Suppressor macrophage (primary cell): ENCODE measurements around the gene HYDIN.

Experiments
- DNase-seq, 4 experiments: peaks; one replicate each; pipeline ENCODE4 v3.0.0-alpha.2; 2020 to 2022

Gene HYDIN

DNA sequence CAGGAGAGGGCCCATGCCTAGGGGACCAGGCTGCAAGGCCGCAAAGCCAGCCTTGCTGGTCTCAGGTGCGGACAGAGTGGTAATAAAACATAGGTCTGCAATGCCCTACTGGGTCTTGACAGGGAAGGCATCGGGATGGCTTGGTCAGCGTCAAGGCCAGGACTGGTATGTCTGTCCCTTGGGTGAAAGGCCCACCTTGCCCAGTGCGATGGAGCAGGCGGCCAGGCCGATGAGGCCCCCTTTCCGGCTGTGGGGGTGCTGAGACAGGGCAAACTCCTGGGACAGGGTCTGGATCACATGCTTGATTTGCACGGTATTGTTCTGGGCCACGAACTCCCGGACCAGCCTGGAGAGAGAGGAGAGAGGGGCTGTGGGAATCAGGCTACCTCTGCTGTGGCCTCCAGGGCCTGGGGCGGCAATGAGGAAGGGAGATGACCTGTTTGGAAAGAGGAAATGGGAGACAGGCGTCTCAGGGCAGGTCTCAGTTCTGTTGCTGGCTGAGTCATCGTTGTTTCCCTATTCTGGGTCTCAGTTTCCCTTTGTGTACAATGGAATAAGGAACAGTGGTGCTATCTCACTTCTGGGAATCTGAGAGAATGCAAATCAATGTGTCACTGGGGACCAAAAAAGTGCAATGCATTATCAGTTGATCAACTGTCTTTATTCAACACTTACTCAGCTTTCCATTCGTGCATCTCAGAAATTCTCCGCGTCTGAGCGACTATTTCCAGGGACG, 444.3 kb downstream of the HYDIN start:
- DNase-seq: peak in 1 of 4 experiments; percentile 12

DNA sequence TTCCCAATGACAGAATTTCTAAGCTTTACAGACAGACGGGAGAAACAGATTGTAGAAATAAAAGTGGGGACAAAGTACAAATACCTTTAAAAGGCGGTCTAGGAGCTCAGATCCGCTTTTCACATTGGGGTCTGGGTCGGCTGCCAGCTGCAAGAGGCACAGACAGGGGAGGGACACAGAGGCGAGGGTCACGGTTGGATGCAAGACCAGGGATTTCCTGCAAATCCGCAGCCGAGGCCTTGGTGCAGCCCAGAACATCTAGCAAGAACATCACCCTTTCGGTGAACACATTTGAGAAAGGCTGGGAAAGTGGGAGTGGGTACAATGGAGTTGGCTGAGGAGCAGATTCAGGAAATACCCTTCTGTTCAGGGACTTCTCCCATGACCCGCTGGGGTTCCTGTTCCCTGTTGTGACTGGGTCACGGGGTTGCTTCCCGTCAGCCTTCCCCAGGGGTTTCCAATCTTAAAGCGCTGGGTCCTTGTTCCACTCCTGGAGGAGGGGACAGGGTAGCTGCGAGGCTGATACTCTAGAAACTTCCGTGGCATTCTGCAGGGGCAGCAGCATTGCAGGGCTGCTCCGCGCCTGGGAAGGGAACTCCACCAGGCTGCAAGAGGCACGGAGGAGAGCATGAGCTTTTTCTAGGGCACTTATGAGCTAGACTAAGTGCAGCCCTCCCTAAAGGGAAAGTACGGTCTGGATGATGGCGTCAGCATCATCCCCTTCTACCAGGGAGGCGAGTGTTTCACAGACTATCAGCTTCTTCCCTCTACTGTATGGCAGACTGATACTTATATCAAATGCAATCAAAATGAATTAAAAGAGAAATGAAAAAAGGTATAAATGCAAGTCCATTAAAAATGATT, 445.6 kb downstream of the HYDIN start:
- DNase-seq: peak in 2 of 4 experiments; percentile 13 to 15

DNA sequence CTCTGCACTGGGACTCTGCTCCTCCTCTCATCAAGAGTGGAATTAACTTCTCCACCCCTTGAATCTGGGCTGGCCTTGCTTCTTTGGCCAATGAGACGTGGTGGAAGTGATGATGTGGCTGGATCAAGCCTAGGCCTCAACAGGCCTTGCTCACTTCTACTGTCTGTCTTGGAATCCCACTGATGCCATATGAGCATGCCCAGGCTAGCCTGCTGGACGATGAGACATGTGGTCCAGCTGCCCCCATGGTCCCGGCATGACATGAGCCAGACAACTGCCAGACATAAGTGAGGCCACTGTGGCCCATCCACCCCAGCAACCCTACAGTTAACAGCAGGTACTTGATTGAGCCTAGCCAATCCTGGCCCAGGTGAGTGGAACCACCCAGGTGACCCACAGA, 448.3 kb downstream of the HYDIN start:
- no peak for DNase-seq

DNA sequence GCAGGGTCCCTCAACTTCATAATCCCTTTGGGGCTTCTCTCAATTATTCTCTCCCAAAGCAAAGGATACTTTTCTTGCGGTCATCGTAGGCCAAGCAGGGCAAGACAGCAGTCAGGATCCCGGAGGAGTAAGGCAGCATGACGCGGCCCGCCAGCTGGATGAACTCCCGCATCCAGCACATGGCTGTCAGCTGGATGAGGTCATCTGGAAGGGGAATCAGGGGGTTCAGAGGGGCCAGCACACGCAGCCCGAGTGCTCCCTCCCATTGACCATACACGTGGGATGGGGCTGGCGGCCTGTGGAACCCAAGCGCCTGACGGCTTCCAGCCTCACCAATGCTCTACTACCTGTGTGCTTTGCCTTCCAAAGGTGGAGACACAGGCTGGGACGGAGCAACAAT, 448.7 kb downstream of the HYDIN start:
- DNase-seq: no peak

DNA sequence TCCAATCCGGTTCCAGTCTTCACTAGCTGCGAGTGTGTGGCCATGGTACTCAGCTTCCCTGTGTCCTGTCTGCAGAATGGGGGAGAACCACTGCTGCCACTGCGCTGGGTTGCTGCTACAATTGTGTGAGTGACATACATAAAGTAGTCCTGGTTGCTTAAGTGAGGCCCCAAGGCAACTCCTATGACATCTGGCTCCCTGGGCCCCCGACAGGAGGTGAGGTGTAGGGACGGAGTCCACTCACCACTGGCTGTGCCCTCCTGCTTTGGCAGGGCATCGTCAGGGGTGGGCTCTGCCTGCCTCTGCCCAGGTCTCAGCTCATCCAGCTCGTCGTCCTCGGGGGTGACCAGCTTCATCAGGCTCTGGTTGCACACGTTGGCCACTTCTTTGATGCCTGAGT, 450.0 kb downstream of the HYDIN start:
- no peak for DNase-seq

DNA sequence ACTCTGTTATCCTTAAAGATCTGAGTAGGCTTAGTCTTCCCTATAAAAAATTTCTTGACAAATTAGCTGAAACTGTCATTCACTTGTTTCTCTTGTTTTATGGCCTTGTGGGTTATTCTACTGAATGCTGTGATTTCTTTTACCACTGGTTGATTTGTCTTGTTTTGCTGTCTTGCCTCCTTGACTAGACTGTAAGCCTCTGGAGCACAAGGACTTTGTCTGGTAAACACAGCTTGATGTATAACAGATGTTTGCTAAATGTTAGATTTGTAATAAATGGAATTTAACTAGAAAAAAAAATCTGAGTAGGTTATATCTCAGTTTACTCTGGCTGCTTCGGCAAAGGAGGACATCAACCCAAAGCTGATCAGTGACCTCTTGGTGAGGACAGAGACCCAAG, 451.2 kb downstream of the HYDIN start:
- no peak for DNase-seq

DNA sequence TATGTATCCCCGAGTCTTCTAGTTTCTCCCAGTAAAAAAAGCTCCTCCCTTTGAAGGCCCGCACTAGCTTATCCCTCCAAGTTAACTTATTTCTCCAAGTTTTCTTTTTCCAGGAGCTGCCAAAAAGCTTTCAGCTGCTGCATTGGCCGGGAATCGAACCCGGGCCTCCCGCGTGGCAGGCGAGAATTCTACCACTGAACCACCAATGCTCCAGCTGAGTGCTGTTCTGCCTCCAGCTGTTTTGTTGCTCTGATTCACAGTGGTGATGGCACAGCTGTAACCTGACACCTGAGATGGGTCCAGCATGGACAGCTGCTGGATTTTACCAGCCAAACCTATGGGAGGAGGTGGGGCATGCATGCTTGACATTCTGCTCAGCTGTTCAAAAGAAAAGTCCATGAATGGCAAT, 451.6 kb downstream of the HYDIN start:
- no peak for DNase-seq

DNA sequence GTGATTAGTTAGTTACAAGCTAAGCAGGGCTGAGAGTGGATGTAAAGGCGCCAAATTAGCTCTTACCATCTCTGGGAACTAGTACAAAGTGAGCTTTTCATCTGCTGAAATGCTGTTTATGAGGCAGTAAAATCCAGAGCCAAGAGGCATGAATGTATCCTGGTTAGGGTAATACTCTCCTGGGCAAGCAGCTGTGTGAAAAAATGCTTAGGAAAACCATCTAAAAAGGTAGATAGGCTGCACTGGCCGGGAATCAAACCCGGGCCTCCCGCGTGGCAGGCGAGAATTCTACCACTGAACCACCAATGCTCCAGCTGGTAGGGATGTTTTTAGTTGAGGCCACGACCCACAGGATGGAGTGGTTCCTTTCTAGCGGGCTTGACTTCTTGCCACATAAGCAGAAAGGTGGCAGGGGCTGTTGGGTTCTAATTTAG, 452.5 kb downstream of the HYDIN start:
- no peak for DNase-seq

DNA sequence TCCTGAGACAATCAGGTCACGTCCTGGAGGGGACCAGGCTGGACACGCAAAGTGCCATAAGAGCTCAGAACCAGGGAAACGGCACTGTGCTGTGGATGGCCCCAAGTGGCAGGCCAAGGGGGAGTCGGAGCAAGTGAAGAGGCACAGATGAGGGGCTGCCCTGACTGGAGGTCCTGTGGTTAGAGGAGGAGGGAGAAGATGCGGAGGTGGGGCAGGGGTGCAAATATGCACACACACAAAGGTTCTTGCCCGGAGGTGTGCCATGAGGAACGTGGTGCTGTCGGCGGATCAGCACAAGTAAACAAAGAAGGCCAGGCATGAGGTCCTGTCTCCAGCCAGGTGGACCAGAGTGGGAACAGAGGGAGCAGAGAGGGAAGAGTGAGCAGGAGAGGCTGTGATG, 453.0 kb downstream of the HYDIN start:
- no peak for DNase-seq

DNA sequence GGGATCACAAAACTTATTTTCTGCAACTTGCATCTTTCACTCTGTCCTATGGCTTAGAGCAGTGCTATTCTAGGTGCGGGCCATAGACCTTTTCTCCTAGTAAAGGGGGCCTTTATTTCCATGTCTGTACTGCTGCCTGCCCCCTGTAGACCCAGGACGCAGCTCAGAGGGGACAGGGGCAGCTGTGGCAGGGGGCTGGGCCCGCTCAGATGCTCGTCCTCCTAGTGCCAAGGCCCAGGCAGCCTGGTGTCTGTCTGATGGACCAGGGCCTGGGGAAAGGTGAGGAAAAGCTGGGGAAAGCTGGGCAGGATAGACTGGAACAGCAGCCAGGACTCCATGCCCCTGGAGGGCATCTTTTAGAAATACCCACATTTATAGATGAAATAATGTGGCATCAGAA, 455.1 kb downstream of the HYDIN start:
- no peak for DNase-seq

DNA sequence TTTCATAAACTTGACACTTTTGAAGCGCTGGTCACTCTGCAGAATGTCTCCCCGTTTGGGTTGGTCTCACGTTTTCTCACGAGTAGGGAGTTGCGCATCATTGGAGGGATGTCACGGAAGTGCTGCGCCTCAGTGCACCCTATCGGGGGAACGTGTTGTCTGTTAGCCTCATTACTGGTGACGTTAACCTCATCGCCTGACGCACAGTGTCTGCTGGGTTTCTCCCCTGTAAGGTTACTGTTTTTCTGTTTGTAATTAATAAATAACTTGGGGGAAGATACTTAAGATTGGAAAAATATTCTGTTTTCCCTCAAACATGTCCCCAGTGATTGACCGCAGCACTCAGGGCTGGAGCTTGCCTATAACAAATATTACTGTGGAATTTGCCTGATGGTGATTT, 456.3 kb downstream of the HYDIN start:
- DNase-seq: no peak

DNA sequence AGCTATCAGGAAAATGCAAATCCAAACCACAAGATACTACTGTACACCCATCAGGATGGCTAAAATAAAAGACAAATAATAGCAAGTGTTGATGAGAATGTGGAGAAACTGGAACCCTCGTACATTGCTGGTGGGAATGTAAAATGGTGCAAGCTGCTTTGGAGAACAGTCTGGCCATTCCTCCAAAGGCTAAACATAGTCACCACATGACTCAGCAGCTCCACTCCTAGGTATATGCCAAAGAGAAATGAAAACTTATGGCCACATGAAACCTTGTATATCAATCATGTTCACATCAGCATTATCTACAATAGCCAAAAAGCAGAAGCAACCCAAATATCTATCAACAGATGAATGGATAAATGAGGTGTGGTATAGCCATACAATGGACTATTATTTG, 458.0 kb downstream of the HYDIN start:
- no peak for DNase-seq

DNA sequence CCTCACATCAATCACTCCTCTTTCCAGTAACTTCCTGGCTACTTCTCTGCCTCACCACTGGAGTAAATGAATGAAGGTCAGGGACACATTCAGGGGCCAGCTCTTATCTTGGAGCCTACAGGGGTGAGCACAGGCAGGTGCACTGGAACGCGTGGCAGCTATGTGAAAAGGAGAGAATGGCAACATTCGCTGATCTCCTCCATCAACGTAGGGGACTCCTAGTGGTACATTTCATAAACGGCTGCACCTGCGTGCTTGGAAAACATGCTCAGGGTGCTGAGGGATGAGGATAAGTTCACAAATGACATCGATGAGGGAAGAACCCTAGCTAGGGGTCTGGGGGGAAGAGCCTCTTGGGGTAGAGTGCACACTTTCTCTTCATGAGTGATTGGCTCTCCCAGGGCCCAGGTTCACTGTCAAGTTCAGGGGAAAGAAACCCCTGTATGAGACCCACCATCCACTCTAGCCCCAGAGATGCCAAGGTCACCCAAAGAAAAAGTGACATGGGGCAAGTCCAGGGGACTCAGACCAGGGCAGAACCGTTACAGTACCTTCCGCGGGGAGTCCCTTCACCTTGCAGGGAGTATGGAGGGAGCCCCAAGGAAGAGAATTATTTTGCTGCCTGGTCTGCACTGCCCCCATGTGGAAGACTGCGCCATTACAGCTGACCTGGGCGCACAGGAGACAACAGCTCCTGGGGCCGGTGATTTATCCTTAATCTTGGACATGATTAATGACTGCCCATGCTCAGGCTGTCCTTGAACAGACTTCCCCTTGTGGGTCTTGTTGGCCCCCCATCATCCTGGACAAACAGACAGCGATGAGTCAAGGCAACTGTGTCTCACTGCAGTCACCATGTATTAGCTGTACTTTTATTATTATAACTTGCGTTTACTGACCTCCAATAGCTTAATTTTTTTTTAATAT, 459.6 kb downstream of the HYDIN start:
- DNase-seq: peak; percentile 43 to 60 (median 52)

DNA sequence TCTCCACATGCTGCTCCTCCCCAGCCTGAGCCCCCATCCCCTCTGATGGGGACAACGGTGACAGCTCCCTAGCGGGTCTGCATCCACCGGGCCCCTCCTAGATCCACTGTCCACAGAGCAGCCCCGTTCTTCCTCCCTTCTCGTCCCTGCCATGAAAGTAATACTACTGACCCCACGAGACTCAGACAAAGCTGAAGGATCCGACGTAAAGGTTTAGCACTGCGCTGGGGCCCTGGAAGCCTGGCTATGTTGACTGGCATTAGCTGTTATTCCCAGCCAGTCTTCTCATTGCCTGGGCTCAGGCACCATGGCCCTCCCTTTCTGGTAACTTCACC, 460.3 kb downstream of the HYDIN start:
- DNase-seq: no peak

DNA sequence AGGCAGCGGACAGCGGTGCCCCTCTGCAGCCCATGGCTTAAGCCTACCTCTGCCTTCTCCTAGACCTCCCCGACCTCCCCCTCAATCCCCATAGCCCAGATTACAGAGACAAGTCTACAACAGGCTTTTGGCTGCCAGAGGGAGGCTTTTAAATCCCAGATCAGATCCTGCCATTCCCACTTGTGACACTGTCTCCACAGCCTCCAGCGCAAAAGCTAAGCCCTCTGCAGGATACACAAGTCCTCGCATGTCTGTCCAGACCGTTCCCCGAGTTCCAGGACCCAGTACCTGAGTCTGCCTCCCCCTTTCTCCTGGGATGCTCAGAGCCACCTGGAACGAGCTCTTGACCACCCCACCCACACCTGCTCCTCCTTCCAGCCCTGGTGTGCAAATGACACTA, 460.8 kb downstream of the HYDIN start:
- no peak for DNase-seq

DNA sequence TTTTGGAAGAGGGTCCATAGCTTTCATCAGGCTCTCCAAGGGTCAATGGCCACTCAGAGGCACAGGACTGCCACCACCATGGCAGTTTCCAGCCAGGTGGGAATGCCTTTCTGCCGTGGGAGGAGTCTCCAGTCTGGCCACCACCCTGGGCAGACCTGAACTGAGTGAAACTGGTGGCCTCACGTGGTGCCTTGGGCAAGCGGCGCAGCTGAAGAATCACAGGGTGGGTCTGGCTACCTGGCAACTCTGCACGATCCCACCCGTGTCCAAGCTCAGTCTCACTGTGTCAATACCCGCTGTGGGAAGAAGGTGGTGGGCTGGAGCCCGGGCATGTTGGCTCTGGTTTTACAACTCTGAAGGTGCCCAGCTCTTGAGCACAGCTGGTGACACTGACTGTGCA, 461.4 kb downstream of the HYDIN start:
- DNase-seq: no peak

DNA sequence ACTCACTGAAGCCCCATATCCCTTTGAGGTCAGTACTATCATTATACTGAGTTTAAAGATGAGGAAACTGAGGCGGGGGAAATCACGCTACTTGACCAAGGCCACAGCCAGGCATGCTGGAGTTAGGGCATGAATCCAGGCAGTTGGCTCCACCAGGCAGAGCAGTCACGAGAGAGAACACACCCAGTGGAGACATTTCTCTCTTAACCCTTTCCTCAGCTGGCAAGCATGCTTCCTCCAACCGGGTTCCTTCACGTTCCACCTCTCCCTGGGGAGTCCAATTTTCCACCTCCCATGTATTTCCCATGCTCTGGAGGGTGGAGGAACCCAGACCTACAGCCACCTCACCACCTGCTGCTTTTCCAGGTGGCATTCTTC, 462.3 kb downstream of the HYDIN start:
- no peak for DNase-seq

DNA sequence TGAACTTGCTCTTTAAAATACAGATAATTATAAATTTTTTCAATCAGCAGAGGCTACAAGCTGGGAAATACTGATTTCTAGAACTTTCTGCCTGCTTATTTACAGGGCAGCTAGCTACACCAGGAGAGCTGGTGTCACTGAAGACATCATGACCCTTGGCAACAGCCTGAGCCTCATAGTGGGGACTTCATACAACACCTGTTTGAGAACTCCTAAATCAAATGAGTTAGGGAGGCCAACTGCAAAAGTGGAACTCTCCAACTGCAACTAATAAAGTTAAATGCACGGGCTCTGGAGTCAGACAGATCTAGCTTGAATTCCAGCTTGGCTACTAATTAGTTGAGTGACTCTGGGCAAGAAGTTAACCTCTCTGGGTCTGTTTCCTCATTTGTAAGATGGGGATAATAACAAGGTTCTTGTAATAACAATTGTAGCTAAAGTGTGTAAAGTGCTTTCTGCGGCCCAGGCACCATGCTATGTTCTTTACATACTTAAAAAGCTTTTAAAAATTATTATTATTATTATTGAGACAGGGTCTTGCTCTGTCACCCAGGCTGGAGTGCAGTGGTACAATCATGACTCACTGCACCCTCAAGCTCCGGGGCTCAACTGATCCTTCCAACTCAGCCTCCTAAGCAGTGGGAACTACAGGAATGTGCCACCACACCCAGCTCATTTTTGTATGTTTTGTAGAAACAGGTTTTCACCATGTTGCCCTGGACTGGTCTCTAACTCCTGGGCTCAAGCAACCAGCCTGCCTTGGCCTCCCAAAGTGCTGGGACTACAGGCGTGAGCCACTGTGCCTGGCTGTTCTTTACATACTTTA, 462.9 kb downstream of the HYDIN start:
- no peak for DNase-seq

DNA sequence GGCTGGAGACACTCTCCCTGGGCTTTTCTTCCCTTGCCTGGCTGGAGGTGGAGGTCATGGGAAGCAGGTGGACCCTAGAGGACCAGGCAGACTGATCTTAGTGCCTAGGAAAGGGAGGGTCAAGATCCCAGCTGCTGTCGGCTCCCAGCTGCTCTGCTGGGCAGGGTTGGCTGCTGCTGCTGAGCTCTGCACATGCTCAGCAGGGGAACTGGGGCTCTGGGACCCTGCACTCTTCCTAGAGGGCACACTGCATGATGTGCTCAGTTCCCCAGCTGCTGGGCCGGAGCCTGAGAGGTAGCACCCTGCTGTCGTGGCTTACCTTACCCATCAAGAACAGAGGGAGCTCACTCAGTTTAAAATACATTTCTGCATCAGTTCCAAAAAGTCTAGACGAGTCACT, 463.9 kb downstream of the HYDIN start:
- DNase-seq: no peak

DNA sequence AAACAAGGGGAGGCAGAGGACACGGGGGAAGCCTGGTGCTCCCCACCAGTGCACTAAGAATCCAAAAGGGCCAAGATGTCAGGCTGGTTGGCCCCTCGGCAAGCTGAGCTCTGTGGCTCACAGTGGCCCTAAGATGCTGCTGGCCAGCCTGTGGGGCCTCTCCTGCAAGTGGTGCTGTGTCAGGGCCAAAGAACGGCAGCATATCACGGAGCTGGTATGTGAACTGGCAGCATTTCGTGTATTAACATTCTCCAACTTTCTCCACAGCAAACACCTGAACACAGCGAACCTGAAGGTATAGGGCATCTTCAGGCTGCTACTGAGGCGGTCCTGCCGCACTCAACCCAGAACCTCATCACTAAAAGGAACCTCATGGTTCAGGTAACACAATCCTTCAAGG, 464.3 kb downstream of the HYDIN start:
- DNase-seq: no peak

DNA sequence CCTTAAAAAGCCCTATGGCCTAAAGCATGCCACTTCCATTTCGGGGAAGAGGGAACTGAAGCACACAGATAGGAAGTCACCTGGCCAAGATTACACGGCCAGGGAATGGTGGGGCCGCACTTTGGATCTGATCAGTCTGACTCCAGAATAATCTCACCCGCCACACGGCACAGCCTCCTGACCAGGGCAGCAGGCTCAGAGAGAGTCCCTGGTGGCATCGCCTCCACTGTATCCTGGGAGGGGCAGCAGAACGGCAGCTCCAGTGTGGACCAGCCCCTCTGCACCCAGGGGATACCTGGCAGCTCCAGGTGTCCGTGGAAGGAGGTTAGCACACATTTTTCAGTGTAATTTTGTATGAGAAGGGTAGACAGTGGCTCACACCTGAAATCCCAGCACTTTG, 465.0 kb downstream of the HYDIN start:
- no peak for DNase-seq

DNA sequence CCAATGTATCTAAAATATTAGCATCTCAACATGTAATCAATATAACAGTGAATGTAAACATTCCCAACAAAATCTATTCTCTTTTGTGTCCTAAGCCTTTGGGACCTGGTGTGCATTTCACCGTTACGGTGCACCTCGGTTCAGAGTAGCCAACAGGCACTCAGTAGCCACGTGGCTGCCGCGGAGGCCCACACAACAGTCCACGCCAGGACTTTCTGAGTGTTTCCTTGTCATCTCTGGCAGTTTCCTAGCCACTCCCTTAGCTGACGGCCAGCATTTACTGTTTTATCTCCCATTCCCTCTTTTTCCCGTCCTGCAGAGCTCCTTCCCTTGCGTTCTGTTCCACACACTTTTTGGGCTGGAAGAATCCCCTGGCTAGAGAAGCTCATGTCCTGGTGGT, 465.9 kb downstream of the HYDIN start:
- DNase-seq: no peak
